HepG2 (cell line): ENCODE results near the gene MYL6. TPM values are rescaled to one million over a fixed set of nuclear protein-coding genes. Genes with fewer than 3 reads are reported as not detected.
A peak's percentile ranks its signal among the peaks of the same experiment; 100 is the strongest.

ENCODE experiments used
- BCL6 ChIP-seq: IDR thresholded peaks from 2 replicates; pipeline ENCODE4 v1.6.1; 2016; ENCODE audit warnings: missing genetic modification reagents, missing compliant biosample characterization
- EP300 ChIP-seq, 3 experiments: sonication (generic) in 1 of 3; formaldehyde crosslinking in 1 of 3; IDR thresholded peaks; 2 replicates each; pipeline versions ENCODE4 v1.5.1 to v1.6.1; 2011 to 2020; ENCODE audit warnings: low read depth in 2 of 3, low read length in 2 of 3, borderline replicate concordance in 1 of 3, improper control_type of control experiment in 1 of 3, mild to moderate bottlenecking in 1 of 3, missing genetic modification reagents in 1 of 3, moderate library complexity in 1 of 3
- GABPB1 ChIP-seq: IDR thresholded peaks from 2 replicates; pipeline ENCODE4 v1.6.1; 2016; ENCODE audit warnings: mild to moderate bottlenecking, missing genetic modification reagents, moderate library complexity, missing compliant biosample characterization
- GTF2F1 ChIP-seq: fragments of 150-350 bp; IDR thresholded peaks from 2 replicates; pipeline ENCODE4 v1.6.1; 2014; ENCODE audit warnings: low read length
- HDAC1 ChIP-seq: sonication (generic); formaldehyde crosslinking; IDR thresholded peaks from 2 replicates; pipeline ENCODE4 v1.5.1; 2020; ENCODE audit warnings: mild to moderate bottlenecking, missing genetic modification reagents
- MBD4 ChIP-seq: IDR thresholded peaks from 2 replicates; pipeline ENCODE4 v1.6.1; 2012; ENCODE audit warnings: low read length, inconsistent platforms, borderline replicate concordance
- MLX ChIP-seq: IDR thresholded peaks from 2 replicates; pipeline ENCODE4 v1.6.1; 2016
- STAT6 ChIP-seq: sonication (generic); formaldehyde crosslinking; IDR thresholded peaks from 2 replicates; pipeline ENCODE4 v1.4.0; 2020; ENCODE audit warnings: missing genetic modification reagents, mild to moderate bottlenecking, borderline replicate concordance
- TAF15 ChIP-seq: fragments of 200-400 bp; formaldehyde crosslinking; IDR thresholded peaks from one replicate; pipeline ENCODE4 v1.6.1; 2018; ENCODE audit warnings: mild to moderate bottlenecking, low read depth, low read length; ENCODE audit not compliant: poor library complexity, severe bottlenecking
- XRCC5 ChIP-seq: fragments of 200-400 bp; formaldehyde crosslinking; optimal IDR thresholded peaks from 2 replicates; pipeline ENCODE3; 2017; ENCODE audit warnings: mild to moderate bottlenecking, low read length
- ZBTB42 ChIP-seq: sonication (generic); formaldehyde crosslinking; IDR thresholded peaks from 2 replicates; pipeline ENCODE4 v1.5.0; 2020; ENCODE audit warnings: mild to moderate bottlenecking, missing genetic modification reagents
- ZFAT ChIP-seq: sonication (generic); formaldehyde crosslinking; conservative IDR thresholded peaks from 2 replicates; pipeline ENCODE4 v1.8.1; 2023; ENCODE audit warnings: missing genetic modification reagents, inconsistent platforms
- ZNF292 ChIP-seq: sonication (generic); formaldehyde crosslinking; IDR thresholded peaks from 2 replicates; pipeline ENCODE4 v1.8.1; 2022; ENCODE audit warnings: mild to moderate bottlenecking, low read depth, missing genetic modification reagents, borderline replicate concordance
- ZNF326 ChIP-seq: sonication (generic); formaldehyde crosslinking; IDR thresholded peaks from 2 replicates; pipeline ENCODE4 v1.4.0; 2020; ENCODE audit warnings: missing genetic modification reagents, borderline replicate concordance
- ZNF780A ChIP-seq: sonication (generic); formaldehyde crosslinking; IDR thresholded peaks from 2 replicates; pipeline ENCODE4 v1.8.0; 2022; ENCODE audit warnings: mild to moderate bottlenecking, missing genetic modification reagents, moderate library complexity
- ZNF841 ChIP-seq: sonication (generic); formaldehyde crosslinking; IDR thresholded peaks from 2 replicates; pipeline ENCODE4 v1.8.1; 2023; ENCODE audit warnings: missing genetic modification reagents, borderline replicate concordance
- polyA plus RNA-seq, 8 experiments: library from polyadenylated mRNA; depleted of rRNA in 3 of 8; stranded (reverse) in 7 of 8; unstranded in 1 of 8; fragments of >200 nt; fragmentation: Illumina TruSeq in 4 of 8; extraction: Trizol in 4 of 8; gene quantifications; 2 replicates each; pipeline versions ENCODE4 v1.2.1 to v1.2.3, GENCODE V29; 2011 to 2016; ENCODE audit warnings: low read depth in 4 of 8, missing spikeins in 1 of 8, mixed read lengths in 1 of 8; ENCODE audit not compliant: insufficient read depth in 1 of 8
- total RNA-seq, 5 experiments: library from RNA; depleted of rRNA; stranded (reverse); fragments of >200 nt; fragmentation: Illumina TruSeq; extraction: Trizol; gene quantifications; 2 replicates each; pipeline ENCODE4 v1.2.3, GENCODE V29; 2016; ENCODE audit warnings: low read depth in 1 of 5
- TF ChIP-seq, protein P1 (sequence below): sonication (generic); formaldehyde crosslinking; IDR thresholded peaks from 2 replicates; pipeline ENCODE4 v1.4.0; 2020; ENCODE audit warnings: missing genetic modification reagents
- TF ChIP-seq, protein P2 (sequence below): sonication (generic); formaldehyde crosslinking; conservative IDR thresholded peaks from 2 replicates; pipeline ENCODE4 v1.8.0; 2022; ENCODE audit warnings: mild to moderate bottlenecking, moderate library complexity, missing genetic modification reagents
- TF ChIP-seq, protein P3 (sequence below): sonication (generic); formaldehyde crosslinking; IDR thresholded peaks from 2 replicates; pipeline ENCODE4 v1.4.0; 2020; ENCODE audit warnings: mild to moderate bottlenecking, low read depth, missing genetic modification reagents

The MYL6 gene
- total and polyA plus RNA-seq, 2 of the 13 experiments (the other 11 are each of a cell fraction or from before 2014, with no cell fraction given): 1,127 to 1,192 TPM

GRCh38 chr12:56158029-56158925 is at the start of gene MYL6 (continued):
- TF ChIP-seq ZNF780A (CRISPR knock-in tag): no peak
- TF ChIP-seq MBD4: peak; percentile 27; the same call in 1 of the 2 replicates
- TF ChIP-seq, protein P1, sequence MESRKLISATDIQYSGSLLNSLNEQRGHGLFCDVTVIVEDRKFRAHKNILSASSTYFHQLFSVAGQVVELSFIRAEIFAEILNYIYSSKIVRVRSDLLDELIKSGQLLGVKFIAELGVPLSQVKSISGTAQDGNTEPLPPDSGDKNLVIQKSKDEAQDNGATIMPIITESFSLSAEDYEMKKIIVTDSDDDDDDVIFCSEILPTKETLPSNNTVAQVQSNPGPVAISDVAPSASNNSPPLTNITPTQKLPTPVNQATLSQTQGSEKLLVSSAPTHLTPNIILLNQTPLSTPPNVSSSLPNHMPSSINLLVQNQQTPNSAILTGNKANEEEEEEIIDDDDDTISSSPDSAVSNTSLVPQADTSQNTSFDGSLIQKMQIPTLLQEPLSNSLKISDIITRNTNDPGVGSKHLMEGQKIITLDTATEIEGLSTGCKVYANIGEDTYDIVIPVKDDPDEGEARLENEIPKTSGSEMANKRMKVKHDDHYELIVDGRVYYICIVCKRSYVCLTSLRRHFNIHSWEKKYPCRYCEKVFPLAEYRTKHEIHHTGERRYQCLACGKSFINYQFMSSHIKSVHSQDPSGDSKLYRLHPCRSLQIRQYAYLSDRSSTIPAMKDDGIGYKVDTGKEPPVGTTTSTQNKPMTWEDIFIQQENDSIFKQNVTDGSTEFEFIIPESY: no peak
- no peak for TF ChIP-seq MLX (CRISPR knock-in tag)
- peak; percentile 88 for TF ChIP-seq HDAC1 (CRISPR knock-in tag)
- TF ChIP-seq, protein P2, sequence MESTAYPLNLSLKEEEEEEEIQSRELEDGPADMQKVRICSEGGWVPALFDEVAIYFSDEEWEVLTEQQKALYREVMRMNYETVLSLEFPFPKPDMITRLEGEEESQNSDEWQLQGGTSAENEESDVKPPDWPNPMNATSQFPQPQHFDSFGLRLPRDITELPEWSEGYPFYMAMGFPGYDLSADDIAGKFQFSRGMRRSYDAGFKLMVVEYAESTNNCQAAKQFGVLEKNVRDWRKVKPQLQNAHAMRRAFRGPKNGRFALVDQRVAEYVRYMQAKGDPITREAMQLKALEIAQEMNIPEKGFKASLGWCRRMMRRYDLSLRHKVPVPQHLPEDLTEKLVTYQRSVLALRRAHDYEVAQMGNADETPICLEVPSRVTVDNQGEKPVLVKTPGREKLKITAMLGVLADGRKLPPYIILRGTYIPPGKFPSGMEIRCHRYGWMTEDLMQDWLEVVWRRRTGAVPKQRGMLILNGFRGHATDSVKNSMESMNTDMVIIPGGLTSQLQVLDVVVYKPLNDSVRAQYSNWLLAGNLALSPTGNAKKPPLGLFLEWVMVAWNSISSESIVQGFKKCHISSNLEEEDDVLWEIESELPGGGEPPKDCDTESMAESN (CRISPR knock-in tag): 0 out of 2 replicates have a peak, but pooled peaks have one; percentile 50
- TF ChIP-seq ZNF841 (CRISPR knock-in tag): no peak
- TF ChIP-seq BCL6 (CRISPR knock-in tag): no peak
- TF ChIP-seq ZNF326 (CRISPR knock-in tag): no peak
- TF ChIP-seq TAF15: no peak
- TF ChIP-seq GABPB1 (CRISPR knock-in tag): peak; percentile 38; the same call in 1 of the 2 replicates
- no peak for TF ChIP-seq GTF2F1
- no peak for TF ChIP-seq STAT6
- TF ChIP-seq, protein P3, sequence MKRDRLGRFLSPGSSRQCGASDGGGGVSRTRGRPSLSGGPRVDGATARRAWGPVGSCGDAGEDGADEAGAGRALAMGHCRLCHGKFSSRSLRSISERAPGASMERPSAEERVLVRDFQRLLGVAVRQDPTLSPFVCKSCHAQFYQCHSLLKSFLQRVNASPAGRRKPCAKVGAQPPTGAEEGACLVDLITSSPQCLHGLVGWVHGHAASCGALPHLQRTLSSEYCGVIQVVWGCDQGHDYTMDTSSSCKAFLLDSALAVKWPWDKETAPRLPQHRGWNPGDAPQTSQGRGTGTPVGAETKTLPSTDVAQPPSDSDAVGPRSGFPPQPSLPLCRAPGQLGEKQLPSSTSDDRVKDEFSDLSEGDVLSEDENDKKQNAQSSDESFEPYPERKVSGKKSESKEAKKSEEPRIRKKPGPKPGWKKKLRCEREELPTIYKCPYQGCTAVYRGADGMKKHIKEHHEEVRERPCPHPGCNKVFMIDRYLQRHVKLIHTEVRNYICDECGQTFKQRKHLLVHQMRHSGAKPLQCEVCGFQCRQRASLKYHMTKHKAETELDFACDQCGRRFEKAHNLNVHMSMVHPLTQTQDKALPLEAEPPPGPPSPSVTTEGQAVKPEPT: no peak
- no peak for TF ChIP-seq ZFAT
- TF ChIP-seq ZBTB42 (CRISPR knock-in tag): no peak
- TF ChIP-seq XRCC5: no peak
- no peak for TF ChIP-seq EP300 (IDR thresholded peaks at IDR 0.05; ENCODE audit: low read depth in 2 of 2, low read length in 2 of 2)
- no peak; the same call in 1 of the 2 replicates for TF ChIP-seq EP300 (CRISPR knock-in tag; IDR thresholded peaks at IDR 0.05; ENCODE audit: borderline replicate concordance)
- no peak for TF ChIP-seq ZNF292 (CRISPR knock-in tag)
